HG03025 (cell line): Measurements from ENCODE around the gene CELF1.

Experiments
- ATAC-seq: cut with Tn5 transposase; IDR thresholded peaks from one replicate; pipeline ENCODE4 v1.9.1; 2021; ENCODE audit warnings: mild to moderate bottlenecking, moderate library complexity; ENCODE audit not compliant: unreplicated experiment, low FRiP score

The CELF1 gene

DNA sequence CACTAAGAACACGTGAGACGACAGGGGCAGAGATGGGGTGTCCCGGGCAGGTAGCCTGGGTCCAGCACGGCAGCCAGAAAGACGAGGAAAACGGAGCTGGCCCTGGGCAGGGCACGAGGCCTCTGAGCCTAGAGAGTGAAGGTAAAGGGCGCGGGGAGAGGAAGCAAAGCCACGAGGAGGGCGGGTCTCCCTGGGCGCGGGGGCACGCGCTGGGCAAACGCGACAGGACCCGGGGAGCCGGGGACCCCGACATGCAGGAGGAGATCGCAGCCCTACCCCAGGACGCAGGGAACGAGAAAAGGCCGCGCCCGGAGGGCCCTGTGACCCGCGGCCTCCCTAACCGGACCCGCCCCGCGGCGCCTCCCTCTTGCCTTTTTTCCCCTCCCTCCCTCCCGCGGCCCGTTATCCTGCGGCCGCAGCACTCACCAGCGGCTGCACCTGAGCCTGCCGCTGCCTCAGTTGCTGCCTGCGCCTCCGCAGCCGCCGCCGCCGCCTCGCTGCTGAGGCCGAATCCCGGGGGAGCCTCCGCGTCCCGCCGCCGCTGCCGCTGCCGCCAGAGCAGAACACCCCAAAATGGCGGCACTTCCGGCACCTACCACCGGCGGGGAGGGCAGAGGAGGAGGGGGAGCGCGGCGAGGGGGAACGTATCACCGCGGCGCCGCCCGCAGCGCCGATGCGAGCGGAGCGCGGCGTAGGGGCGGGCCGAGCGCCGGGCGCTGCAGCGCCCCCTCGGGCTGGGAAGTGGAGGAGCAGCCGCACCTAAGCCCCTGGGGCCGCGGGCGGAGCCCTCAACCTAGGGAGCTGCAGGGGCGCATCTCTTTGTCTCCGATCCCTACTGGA, at the start of gene CELF1:
Gene CELF1 (minus strand): TSS at position 567 of the 840 bp plus-strand sequence. CDS start 53,609 bp downstream, outside the sequence.
- peak; percentile 91 for ATAC-seq

DNA sequence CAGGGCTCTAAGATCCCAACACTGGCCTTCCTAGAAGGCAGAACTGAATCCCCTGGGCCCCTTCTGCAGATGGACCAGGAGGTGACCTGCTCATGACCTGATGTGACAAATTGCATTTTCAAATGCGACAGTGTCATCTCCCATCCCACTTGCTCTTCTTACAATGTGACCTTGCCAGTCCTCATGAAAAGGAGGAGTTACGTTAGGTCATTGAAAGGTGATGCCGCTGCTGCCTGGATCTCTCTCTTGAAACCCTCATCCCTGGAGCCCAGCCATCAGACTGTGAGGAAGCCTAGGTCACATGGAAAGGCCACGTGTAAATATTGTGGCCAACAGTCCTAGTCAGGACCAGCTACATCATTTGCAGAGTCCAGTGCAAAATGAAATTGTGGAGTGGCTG, 47.0 kb upstream of the CELF1 start:
- no peak for ATAC-seq

DNA sequence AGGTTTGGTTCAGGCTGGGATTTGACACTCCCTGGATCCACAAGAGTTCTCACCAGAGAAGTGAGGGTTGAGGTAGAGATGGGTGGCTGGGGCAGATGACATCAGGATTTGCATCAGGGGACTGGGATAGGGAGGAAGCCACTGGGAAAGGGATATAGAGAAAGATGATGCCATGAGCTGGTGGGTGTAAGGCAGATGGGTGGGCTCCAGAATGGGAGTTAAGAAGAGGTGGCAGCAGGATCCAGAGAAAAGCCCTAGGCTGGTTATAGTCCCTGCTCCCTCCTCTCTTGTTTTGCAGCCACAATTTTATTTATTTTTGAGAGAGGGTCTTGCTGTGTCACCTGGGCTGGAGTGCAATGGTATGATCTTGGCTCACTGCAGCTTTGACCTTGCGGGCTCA, 43.0 kb upstream of the CELF1 start:
- no peak for ATAC-seq

DNA sequence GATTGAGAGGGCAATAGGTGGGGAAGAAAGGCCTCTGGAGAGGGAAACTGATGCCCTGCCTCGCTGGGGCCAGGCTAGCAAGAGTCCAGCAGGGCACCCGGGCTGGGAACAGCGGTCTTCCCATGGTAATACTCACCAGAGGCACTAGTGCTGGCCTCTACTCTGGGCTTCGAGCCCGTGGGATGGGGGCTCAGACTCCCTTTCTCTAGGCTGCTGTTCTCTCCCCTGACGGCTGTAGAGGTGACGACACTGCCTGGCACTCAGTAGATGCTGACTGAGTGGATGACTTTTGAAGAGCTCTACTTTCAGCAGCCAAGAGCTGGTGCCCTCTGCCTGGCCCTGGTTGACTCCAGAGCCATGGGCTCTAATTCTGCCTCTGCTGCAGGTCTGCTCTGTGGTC, 42.1 kb upstream of the CELF1 start:
- ATAC-seq: no peak

DNA sequence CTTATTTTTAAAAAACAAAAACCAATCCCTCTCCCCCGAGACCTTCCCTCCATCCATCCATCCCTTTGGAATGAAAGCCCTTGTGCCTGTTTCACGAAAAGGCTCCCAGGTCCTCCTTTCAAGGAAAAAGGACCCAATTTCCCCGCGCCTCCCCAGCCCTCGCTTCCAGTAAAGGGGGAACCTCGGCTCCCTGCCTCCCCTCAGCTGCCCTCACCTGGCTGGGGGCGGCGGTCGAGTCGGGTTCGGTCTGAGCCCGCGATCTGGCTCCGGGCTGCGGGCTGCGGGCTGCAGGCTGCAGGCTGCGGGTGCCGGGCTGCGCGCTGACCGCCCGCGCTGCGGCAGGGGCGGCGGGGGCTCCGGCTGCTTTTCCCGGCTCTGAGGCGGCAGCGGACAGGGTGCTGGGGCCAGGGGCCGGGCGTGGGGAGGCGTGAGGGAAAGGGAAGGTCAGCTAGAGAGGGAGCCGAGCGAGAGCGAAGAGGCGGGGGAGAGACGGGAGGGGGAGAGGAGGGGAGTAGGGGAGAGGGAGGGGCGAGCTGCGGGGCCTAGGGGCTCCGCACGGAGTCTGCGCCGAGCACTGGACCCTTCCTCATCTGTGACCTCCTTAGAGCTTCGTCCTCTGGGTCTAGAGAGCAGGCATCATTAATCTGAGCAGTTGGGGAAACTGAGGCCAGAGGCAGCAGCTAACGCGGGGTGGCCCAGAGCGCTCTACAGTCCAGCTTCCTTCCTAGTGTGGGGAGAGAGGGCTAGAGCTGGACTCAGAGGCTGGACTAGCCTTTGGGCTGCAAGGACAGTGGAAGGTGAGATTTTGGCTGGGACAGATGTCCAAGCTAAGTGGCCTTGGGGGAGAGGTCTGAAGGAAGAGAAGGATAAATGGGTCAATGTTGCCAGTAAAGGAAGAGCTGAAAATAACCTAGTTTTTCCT, 41.3 kb upstream of the CELF1 start, which contains the start of gene C1QTNF4:
Gene C1QTNF4 (minus strand): TSS at position 478 of the 922 bp plus-strand sequence. CDS start 3,601 bp downstream, outside the sequence.
- no peak for ATAC-seq

DNA sequence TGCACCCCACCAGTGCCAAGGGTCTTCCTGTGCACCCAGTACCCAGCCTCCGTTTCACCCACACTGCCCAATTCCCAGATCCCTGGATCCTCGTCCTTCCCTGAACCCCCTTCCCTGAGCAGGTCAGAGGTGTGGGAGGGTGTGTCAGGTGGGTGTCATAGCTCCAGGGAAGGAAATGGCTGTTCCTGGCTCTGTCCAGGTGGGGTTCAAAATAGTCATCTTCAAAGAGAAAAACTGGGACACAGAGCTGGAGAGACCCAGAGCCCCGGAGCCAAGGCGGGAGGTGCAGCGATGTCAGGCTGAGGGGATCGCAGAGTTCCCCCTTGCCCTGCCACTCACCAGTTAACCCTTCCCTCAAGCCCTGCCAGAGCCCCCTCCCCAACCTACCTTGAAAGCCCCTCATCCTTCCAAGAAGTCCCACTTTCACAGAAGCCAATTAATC, 40.6 kb upstream of the CELF1 start:
- ATAC-seq: no peak

DNA sequence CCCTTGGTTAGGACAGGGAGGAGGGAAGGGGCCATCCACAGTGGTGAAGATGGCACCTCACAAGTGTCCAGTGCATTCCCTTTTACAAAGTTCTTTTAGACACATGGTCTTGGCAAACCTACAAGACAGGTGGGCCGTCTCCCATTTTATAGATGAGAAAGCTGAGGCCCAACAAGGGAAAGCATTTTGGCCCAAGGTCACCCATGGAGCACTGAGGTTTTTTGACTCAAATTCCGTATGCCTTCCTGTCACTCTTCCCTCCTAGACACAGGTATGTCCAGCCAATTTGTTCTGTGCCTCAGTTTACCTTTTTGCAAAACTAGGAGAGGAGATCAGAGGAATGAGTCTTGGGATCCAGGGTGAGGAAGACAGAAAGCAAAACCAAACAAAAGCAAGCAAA, 40.0 kb upstream of the CELF1 start:
- no peak for ATAC-seq

DNA sequence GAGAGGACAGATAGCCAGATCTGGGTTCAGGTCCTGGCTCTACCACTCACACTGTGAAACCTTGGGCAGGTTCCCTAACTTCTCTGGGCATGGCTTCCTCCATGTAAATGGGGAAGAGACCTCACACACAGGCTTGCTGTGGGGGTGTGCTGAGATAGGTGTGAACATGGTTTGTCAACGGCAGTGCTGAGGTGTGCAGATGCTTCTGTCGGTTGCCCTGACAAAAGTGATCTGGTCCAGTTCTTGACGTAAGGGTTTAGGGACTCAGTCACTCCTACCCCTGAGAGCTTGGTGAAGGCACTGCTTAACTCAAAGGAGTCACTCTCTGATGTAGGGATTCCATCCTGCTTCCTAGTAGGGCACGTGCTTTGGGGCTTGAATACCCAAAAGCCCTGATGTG, 39.3 kb upstream of the CELF1 start:
- no peak for ATAC-seq

DNA sequence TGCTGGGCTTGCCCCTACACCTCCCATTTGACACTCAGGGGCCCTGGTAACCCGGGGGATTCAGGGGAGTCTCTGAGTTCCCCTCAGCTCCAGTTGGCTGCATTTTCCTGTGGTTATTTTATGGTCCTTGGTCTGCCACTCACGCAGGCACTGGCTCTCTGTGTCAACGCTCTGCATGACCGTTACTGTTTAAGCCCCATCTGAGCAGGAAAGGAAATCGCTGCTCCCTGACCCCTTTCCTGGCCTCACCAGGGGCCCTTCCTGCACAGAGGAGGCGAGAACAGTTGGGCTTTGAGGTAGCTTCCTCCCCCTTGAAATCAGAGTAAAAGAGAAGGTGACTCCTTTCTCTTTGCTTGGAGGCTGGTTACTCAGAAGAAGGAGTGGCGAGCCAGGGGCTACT, 38.8 kb upstream of the CELF1 start:
- ATAC-seq: no peak

DNA sequence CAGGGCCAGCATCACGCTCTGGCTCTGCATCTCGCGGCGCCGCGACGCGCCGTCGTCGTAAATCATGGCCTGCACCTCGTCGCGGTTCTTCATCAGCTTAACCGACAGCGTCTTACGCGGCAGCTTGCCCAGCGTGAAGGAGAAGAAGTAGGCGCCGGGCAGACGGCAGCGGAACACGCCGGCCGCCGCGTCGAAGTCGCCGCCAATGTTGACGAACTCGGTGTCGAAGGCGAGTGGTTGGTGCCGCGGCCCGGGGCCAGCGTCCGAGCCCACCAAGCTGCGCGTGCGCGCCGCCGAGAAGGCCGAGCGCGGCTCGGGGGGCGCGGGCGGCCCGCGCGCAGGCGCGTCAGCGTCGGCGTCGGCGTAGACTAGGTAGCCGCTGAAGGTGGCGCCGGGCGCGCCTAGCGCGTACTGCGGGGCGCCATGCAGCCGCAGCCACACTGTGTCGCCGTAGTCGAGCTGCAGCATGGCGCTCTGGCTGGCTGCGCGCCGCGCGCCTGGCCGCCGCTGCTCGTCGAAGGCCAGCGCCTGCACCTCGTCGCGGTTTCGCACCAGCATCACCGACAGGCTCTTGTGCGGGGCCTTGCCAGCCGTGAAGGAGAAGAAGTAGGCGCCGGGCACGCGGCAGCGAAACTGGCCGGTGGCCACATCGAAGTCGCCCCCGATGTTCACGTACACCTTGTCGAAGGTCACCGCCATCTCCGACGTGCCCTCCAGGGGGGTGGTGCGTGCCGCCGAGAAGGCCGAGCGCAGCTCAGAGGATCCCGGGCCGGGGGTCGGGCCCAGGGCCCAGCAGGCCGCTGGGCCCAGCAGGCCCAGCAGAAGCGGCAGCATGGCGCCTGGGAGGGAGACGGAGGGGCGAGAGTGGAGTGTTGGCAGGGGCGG, 37.3 kb upstream of the CELF1 start:
- ATAC-seq: no peak

DNA sequence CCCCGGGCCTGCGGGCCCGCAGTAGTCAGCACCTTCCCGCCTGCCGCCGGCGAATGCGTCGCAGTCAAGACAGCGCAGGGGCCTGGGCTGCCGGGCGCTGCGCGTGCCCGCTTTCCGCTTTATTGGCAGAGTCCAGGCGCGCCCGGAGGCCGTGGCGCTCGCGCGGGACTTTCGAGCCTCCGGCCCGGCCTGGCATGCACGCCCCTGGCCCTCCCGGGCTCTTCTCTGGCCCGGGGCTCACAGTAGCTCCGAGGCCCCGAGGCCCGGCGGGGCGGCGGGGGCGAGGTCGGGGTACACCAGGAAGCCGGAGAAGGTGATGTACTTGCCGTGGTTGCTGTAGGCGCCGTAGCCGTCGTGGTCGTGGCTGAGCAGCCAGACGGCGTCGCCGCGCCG, 36.6 kb upstream of the CELF1 start:
- no peak for ATAC-seq

DNA sequence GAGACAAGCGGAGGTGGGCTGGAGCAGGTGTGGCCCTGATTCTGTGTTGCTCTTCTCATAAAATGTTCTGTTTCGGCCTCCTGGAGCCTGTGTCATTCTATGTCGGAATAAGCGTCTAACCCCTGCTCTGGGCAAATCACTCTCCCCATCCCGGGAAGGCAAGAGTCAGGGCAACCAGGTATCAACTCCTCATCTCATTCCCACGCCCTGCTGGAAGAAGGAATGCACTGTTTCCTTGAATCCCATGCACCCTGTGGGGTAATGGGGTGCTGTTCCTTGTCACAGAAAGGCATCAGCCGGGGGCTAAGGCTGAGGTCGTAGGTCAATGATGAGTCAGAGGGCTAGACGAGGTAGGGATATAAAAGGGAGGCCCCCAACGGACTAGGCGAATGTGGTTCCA, 36.2 kb upstream of the CELF1 start:
- ATAC-seq: no peak

DNA sequence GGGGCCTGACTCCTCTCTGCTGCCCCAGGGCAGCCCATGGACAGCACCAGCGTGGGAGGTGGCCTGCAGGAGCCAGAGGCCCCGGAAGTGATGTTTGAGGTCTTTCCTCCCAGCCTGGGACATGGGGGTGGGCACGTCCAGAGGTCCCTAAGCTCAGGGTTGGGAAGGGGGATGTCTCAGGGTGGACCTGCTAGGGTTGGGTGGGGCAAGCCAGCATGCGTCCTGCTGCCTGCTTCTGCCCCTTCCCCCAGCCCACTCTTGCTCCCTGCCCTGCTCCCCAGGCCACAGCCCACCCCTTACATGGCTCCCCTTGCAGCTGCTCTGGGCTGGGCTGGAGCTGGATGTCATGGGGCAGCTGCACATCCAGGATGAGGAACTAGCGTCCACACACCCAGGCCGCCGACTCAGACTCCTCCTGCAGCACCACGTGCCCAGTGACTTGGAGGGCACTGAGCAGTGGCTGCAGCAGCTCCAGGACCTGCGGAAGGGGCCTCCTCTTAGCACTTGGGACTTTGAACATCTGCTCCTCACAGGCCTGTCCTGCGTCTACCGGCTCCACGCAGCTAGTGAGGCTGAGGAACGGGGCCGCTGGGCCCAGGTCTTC, 34.9 kb upstream of the CELF1 start:
- no peak for ATAC-seq

DNA sequence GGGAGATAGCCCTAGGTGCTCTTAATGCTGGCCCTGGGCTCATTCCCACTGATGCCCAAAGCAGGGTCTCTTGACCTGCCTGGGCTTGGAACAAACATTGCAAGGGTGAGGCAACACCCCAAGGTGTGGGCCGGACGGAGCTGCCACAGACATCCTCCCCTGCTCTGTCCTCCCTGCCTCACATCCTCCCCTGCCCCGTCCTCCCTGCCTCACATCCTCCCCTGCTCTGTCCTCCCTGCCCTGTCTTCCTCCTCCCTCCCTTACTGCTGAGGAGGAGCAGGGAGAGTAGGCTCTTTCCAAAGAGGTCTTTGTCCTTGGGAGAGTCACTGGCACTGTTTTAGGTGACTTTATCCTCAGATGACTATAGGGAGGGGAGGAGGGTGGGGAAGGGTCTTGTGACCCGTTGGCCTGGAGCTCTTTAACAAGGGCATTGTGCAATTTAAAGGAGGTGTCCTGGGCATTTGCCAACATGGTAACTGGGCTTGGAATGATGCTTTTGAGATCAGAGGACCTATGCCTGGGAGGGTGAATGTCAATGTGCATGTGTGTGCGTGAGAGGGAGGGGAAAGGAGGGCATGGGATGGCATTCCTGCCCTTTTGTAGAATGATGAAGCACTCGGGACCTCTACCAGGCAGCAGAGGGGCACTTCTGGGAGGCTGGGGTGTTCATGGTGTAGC, 34.2 kb upstream of the CELF1 start:
- no peak for ATAC-seq

DNA sequence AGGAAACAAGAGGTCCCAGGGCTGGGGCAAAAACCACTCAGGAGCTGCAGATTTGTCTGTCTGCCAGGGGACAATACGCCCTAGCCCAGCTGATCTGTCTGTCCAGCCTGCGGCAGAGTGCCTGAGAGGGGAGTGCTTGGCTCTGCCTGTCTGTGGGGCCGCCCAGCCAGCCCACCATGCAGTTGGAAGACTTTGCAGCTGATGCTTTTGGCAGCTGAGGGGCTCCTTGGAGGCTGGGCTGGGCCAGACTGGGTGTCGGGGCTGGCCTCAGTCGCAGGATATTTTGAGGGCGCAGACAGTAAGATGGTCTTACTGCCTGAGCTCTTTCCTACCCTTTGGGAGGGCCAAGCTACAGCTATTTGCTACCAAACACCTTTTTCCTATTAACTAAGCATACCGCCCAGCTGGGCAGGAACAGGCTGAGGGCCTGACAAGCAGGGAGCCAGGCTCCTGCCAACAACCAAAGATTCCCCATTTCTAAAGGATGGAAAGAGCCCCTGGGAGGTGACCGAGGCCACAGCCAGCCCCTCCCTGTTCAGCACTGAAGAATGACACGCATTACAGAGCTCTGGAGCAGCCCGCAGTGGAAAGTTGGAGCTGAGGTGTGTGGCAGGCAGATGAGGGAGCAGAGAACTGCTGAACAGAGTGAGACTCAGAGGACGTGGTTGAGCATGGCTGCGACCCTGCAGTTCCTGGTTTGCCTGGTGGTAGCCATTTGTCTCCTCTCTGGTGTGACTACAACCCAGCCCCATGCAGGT, 33.3 kb upstream of the CELF1 start, which contains the start of gene FAM180B:
Gene FAM180B (plus strand): TSS at position 581 of the 758 bp plus-strand sequence. CDS start 91 bp downstream, at position 672.
- ATAC-seq: no peak

DNA sequence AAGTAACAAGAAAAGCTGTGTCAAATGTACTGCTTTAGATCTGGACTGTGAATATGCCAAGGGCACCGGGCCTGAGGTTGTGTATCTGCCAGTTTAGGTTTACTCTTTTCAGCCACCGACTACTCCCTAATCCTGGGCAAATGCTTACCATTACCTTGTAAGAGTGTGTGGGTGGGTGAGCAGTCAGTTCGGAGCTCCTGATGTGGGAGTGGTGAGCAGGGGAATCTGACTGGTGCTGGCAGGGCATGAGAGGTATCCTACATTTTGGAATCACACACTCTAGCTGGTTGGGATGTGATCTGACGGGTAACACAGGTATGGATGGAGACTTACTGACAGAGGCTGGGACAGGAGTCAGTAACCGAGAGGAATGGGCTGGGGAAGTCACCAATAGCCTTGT, 30.9 kb upstream of the CELF1 start:
- ATAC-seq: no peak

DNA sequence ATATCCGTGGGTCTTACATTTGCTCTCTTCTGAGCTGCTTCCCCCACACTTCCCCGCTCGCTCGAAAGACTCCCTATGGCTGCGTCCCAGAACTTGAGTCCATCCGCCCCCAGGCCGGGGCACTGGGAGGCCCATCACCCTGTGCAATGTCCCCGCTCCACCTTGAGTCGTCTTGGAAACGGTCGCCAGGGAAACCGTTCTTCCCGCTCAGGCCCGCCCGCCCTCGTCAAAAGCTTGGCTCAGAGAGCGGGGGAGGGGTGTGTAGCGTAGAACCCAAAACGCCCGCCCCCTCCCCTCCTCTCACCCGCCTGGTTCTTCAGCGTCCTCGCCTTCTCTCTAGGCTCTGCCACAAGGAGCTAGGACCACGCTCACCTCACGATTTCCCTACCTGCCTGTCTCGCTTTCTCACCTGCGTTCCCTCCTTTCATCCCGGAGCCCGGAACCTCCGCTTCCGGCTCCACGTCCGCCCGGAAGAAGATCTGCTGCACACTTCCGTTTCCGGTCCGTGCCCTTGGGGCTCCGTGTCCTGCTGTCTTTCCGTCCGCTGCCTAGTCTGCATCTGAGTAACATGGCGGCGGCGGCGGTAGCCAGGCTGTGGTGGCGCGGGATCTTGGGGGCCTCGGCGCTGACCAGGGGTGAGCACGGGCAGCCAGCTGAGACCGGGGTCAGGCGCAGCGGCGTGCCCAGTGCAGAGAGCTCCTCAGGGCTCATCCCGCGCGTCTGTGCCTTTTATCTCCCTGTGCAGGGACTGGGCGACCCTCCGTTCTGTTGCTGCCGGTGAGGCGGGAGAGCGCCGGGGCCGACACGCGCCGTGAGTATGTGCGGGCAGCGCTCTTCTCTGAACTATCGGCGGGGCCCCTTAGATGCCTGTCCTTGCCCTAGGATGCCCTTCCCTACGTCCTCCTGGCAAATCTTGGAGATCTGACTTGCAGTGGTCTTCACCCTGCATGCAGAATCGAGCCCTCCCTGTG, 25.9 kb upstream of the CELF1 start, which contains the start of the genes KBTBD4 and NDUFS3:
Gene KBTBD4 (minus strand): TSS at position 447 of the 971 bp plus-strand sequence. CDS start 19 bp downstream, at position 428.
Gene NDUFS3 (plus strand): TSS at position 551 of the 971 bp plus-strand sequence. CDS start 18 bp downstream, at position 569.
- peak; percentile 88 for ATAC-seq
